ENCODE data around the gene PRSS57. TPM values are rescaled to one million over a fixed set of nuclear protein-coding genes. Genes with fewer than 3 reads are reported as not detected.

PRSS57 gene
- total RNA-seq, 1 donor from 2014 or later, result not detected

DNA sequence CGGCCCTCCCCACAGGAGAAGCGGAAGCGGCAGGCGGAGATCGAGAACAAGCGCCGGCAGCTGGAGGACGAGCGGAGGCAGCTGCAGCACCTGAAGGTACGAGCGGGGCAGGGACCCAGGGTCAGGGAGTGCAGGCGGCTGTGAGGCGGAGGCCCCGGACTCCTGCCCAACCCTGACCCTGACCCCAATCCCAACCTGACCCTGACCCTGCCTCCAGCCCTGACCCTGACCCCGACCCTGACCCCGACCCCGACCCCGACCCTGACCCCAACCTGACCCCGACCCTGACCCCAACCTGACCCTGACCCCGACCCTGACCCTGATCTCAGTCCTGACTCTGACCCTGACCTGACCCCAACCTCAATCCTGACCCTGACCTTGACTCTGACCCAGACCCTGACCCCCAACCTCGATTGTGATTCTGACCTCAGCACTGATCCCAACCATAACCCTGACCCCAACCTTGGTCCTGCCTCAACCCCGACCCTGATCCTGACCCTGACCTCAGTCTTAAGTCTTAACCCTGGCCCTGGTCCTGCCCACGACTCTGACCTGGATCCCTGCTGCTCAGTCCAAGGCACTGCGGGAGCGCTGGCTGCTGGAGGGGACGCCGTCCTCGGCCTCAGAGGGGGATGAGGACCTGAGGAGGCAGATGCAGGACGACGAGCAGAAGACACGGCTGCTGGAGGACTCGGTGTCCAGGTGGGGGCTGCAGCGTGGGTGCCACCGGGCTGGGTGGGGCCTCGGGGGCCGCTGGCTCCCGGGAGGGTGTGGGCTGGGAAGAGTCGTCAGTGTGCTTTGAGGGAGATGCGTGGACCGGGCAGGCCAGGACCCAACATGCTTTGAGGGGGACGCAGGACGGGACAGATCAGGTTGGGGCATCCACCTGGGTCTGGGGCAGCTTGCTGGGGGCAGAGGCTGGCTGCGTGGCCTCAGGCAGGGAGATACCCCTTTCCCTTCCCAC, 32.0 kb upstream of the PRSS57 start:
- Histone ChIP-seq H3K4me1 (no peaks in the 10 kb centered on the region), H3K9me3 (no peaks in the 10 kb centered on the region), H3K27me3 (no peaks in the 10 kb centered on the region), H3K27ac (peak overlapping the region; percentile 5 to 62), H3K4me3 (no peak overlapping the region), H3K36me3 (no peaks in the 10 kb centered on the region)
- intact Hi-C loops (cut with DNase I), result no loop called here
- TF ChIP-seq, protein P1, sequence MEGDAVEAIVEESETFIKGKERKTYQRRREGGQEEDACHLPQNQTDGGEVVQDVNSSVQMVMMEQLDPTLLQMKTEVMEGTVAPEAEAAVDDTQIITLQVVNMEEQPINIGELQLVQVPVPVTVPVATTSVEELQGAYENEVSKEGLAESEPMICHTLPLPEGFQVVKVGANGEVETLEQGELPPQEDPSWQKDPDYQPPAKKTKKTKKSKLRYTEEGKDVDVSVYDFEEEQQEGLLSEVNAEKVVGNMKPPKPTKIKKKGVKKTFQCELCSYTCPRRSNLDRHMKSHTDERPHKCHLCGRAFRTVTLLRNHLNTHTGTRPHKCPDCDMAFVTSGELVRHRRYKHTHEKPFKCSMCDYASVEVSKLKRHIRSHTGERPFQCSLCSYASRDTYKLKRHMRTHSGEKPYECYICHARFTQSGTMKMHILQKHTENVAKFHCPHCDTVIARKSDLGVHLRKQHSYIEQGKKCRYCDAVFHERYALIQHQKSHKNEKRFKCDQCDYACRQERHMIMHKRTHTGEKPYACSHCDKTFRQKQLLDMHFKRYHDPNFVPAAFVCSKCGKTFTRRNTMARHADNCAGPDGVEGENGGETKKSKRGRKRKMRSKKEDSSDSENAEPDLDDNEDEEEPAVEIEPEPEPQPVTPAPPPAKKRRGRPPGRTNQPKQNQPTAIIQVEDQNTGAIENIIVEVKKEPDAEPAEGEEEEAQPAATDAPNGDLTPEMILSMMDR (IDR thresholded peaks at IDR 0.05), result no peak
- no peak for DNase-seq (ENCODE audit: low spot score in 2 of 2)

DNA sequence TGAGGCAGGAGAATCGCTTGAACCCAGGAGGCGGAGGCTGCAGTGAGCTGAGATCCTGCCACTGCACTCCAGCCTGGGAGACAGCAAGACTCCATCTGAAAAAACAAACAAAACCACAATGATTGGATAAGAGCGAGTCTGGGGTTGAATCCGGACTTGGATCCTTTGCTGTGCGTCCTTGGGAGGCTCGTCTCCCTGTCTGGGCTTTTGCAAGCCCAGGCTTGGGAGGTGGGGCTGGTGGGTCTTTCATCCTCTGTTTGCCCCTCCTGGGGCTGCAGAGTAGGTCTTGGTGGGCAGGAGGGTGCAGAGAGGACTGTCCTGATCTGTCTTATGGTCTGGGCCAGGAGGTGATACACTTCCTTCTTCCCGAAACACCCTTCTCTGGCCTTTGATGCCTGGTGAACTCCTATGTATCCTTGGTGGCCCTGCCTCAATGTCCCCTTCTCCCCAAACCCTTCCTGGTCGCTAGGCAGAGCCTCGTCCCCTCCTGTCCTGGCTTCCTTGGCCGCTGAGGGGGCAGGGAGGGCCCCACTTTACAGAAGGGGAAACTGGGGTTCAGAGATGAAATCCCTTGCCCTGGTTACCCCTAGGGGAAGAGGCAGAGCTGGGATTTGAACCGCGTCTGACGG, 30.3 kb upstream of the PRSS57 start:
- no peak overlapping the region for H3K27ac ChIP-seq
- H3K4me3 ChIP-seq, result no peak overlapping the region
- intact Hi-C loops (cut with DNase I), result no loop called here
- H3K4me1 ChIP-seq, result no peaks in the 10 kb centered on the region
- TF ChIP-seq, protein P1 (IDR thresholded peaks at IDR 0.05), result no peak
- H3K36me3 ChIP-seq, result no peaks in the 10 kb centered on the region
- H3K27me3 ChIP-seq, result no peaks in the 10 kb centered on the region
- H3K9me3 ChIP-seq, result no peaks in the 10 kb centered on the region
- no peak for DNase-seq (ENCODE audit: low spot score in 2 of 2)

DNA sequence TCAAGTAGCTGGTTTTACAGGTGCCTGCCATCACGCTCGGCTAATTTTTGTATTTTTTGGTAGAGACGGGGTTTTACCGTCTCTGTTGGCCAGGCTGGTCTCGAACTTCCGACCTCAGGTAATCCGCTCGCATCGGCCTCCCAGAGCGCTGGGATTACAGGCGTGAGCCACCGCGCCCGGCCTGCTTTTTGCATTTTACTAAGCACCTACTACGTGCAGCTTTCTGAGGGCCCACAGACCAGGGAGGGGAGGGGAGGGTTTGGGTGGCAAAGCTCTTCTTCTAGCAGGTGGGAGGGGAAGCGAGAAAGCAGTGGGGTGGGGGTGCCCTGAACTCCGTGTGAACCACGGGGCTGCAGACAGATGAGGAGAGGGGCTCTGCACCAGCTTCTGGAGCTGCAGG, 28.5 kb upstream of the PRSS57 start:
- TF ChIP-seq, protein P1 (IDR thresholded peaks at IDR 0.05), result no peak
- Histone ChIP-seq H3K4me1 (no peaks in the 10 kb centered on the region), H3K36me3 (no peaks in the 10 kb centered on the region), H3K27ac (no peak overlapping the region), H3K4me3 (no peak overlapping the region), H3K27me3 (peaks cover 7% of the 10 kb centered on the region), H3K9me3 (no peaks in the 10 kb centered on the region)
- intact Hi-C loops (cut with DNase I), result no loop called here
- no peak for DNase-seq (ENCODE audit: low spot score in 2 of 2)

DNA sequence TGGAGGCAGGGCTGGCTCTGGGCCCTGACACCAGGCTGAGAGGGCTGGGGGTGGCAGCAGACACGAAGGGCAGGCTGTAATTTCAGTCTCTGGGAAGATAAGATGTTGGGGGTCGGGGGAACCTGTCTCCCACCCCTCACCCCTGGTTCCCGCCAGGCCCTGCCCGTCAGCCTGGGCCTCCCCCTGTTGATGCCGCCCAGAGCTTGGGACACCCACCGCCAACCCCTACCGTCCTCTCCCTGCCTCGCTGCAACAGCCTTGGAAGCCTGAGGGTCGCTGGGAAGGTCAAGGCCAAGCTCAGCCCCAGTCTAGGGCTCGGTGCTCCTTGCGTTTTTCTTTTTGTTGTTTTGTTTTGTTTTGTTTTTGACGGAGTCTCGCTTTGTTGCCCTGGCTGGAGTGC, 28.0 kb upstream of the PRSS57 start:
- no peaks in the 10 kb centered on the region for H3K4me1 ChIP-seq
- no peaks in the 10 kb centered on the region for H3K9me3 ChIP-seq
- H3K4me3 ChIP-seq, result no peak overlapping the region
- H3K36me3 ChIP-seq, result no peaks in the 10 kb centered on the region
- DNase-seq (ENCODE audit: low spot score in 2 of 2), result no peak
- TF ChIP-seq, protein P1 (IDR thresholded peaks at IDR 0.05), result no peak
- intact Hi-C loops (cut with DNase I), result no loop called here
- H3K27me3 ChIP-seq, result peaks cover 7% of the 10 kb centered on the region
- H3K27ac ChIP-seq, result no peak overlapping the region

DNA sequence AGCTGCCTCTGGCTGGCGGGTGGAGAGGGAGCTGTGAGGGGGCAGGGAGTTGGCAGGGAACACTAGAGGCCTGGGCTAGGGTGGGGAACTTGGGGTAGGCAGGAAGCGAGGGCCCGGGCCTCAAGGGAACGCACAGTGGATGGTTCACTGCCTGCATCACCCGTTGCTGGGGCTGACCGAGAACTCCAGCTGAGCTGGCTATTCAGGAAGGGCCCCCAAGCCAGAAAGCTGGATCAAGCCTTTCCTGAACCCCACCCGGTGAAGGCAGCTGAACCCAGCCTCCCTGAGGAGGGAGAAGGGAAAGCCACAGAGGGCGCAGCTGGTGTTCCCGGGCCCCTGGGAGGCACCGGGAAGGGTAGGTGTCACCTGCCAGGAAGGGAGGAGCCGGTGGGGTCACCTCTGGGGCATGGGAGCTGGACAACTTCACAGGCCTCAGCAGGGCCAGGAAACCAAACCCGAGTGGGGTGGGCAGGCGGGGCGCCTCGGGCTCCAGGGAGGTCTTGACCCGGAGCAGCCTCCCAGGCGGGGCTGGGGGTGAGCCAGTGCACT, 27.4 kb upstream of the PRSS57 start:
- no peaks in the 10 kb centered on the region for H3K4me1 ChIP-seq
- H3K4me3 ChIP-seq, result no peak overlapping the region
- intact Hi-C loops (cut with DNase I), result no loop called here
- TF ChIP-seq, protein P1 (IDR thresholded peaks at IDR 0.05), result no peak
- no peaks in the 10 kb centered on the region for H3K36me3 ChIP-seq
- peaks cover 7% of the 10 kb centered on the region for H3K27me3 ChIP-seq
- DNase-seq (ENCODE audit: low spot score in 2 of 2), result no peak
- no peak overlapping the region for H3K27ac ChIP-seq
- no peaks in the 10 kb centered on the region for H3K9me3 ChIP-seq
